ENCODE results near the gene BAK1.

Gene BAK1

DNA sequence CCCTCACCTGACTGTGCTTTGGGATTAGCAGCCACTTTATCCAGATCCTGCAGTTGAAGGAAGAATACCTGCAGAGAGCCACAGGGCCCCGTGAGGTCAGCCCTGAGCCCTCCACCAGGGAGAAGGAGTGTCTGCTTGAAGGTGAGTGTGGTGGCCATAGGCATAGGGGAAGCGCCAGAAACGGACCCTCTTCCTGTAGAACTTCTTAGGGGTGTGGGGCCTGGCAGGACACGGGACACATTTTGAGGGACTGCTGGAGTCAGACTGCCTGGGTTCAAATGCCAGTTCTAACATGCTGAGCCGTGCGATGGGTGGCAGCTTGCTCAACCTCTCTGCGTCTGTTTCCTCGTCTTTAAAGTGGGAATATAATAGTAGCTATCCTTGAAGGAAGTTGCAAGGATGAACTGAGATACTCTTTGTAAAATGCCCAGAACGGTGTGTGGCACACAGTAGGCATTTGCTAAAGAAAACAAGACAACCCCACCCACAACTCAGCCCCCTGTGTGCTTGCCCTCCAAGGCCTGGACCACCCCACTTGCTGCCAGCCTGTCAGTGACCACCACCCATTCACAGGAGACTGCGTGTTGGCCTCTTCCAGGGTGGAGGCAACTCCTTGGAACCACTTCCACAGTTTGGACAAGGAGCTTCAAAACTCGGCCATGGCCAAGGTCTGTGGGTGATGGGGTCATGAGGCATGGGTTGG, 4.8 kb upstream of the BAK1 start:
- no peaks in the 10 kb centered on the region for H3K27me3 ChIP-seq (ENCODE audit: insufficient read depth, low read length, poor library complexity)
- H3K79me2 ChIP-seq (ENCODE audit: control insufficient read depth, insufficient read depth, low read length) = no peaks in the 10 kb centered on the region
- no peak overlapping the region for H3K27ac ChIP-seq (ENCODE audit: low read depth, low read length)
- peak overlapping the region; percentile 43 for H2AK5ac ChIP-seq (ENCODE audit: low read length)
- H3K4me1 ChIP-seq (ENCODE audit: control insufficient read depth, low read depth, low read length) = peaks cover 1% of the 10 kb centered on the region
- no peak overlapping the region for H3K4ac ChIP-seq (ENCODE audit: low read depth, low read length)
- H4K8ac ChIP-seq (ENCODE audit: low read depth, low read length) = no peak overlapping the region
- H2BK5ac ChIP-seq (ENCODE audit: low read length) = no peak overlapping the region
- no peak overlapping the region for H3K9ac ChIP-seq (ENCODE audit: low read length)
- no CpG with 5 or more reads among the region's 11 CpGs for WGBS (ENCODE audit: extremely low coverage, insufficient coverage, low lambda C conversion rate)
- no peak overlapping the region for H4K5ac ChIP-seq (ENCODE audit: low read length)
- H3K23ac ChIP-seq (ENCODE audit: low read length) = no peak overlapping the region
- H3K56ac ChIP-seq (ENCODE audit: low read length) = no peak overlapping the region
- H3K18ac ChIP-seq (ENCODE audit: low read length) = no peak overlapping the region
- H3K36me3 ChIP-seq (ENCODE audit: control insufficient read depth, insufficient read depth, low read length) = no peaks in the 10 kb centered on the region
- H3K4me3 ChIP-seq (ENCODE audit: low read length) = no peak overlapping the region
- no peak for DNase-seq
- no peak overlapping the region for H3K4me2 ChIP-seq (ENCODE audit: low read length)
- no peak overlapping the region for H2BK120ac ChIP-seq (ENCODE audit: low read depth, low read length)
- no peaks in the 10 kb centered on the region for H3K79me1 ChIP-seq (ENCODE audit: low read length)
- H2BK15ac ChIP-seq (replicated peaks; ENCODE audit: low read depth) = no peak overlapping the region

GRCh38 chr6:33583591-33584155, 3.6 kb upstream of the BAK1 start:
- WGBS (ENCODE audit: extremely low coverage, insufficient coverage, low lambda C conversion rate) = no CpG with 5 or more reads among the region's 8 CpGs
- H3K4ac ChIP-seq (ENCODE audit: low read depth, low read length) = no peak overlapping the region
- H3K27ac ChIP-seq (ENCODE audit: low read depth, low read length) = no peak overlapping the region
- H3K27me3 ChIP-seq (ENCODE audit: insufficient read depth, low read length, poor library complexity) = no peaks in the 10 kb centered on the region
- no peak overlapping the region for H2BK5ac ChIP-seq (ENCODE audit: low read length)
- no peaks in the 10 kb centered on the region for H3K36me3 ChIP-seq (ENCODE audit: control insufficient read depth, insufficient read depth, low read length)
- H3K9ac ChIP-seq (ENCODE audit: low read length) = no peak overlapping the region
- no peak overlapping the region for H3K56ac ChIP-seq (ENCODE audit: low read length)
- H2BK15ac ChIP-seq (replicated peaks; ENCODE audit: low read depth) = no peak overlapping the region
- H2BK120ac ChIP-seq (ENCODE audit: low read depth, low read length) = no peak overlapping the region
- no peak overlapping the region for H4K8ac ChIP-seq (ENCODE audit: low read depth, low read length)
- H3K23ac ChIP-seq (ENCODE audit: low read length) = no peak overlapping the region
- H3K79me1 ChIP-seq (ENCODE audit: low read length) = peaks cover 5% of the 10 kb centered on the region
- H3K4me2 ChIP-seq (ENCODE audit: low read length) = no peak overlapping the region
- no peak overlapping the region for H3K18ac ChIP-seq (ENCODE audit: low read length)
- H3K79me2 ChIP-seq (ENCODE audit: control insufficient read depth, insufficient read depth, low read length) = peaks cover 9% of the 10 kb centered on the region
- DNase-seq = peak; percentile 72
- H4K5ac ChIP-seq (ENCODE audit: low read length) = no peak overlapping the region
- H2AK5ac ChIP-seq (ENCODE audit: low read length) = no peak overlapping the region
- H3K4me3 ChIP-seq (ENCODE audit: low read length) = no peak overlapping the region
- H3K4me1 ChIP-seq (ENCODE audit: control insufficient read depth, low read depth, low read length) = peaks cover 1% of the 10 kb centered on the region

DNA sequence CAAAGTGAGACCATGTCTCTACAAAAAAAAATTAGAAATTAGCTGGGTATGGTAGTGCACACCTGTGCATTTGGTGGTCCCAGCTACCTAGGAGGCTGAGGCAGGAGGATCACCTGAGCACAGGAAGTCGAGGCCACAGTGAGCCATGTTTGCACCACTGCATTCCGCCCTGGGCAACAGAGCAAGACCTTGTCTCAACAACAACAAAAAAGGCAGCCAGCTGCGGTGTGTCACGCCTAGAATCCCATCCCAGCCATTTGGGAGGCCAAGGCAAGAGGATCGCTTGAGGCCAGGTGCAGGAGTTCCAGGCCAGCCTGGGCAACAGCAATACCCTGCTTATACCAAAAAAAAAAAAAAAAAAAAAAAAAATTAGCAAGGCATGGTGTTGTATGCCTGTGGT, 1.1 kb upstream of the BAK1 start:
- no peak overlapping the region for H3K27ac ChIP-seq (ENCODE audit: low read depth, low read length)
- no peaks in the 10 kb centered on the region for H3K27me3 ChIP-seq (ENCODE audit: insufficient read depth, low read length, poor library complexity)
- H3K56ac ChIP-seq (ENCODE audit: low read length) = no peak overlapping the region
- no peak overlapping the region for H3K4me3 ChIP-seq (ENCODE audit: low read length)
- no peak overlapping the region for H2BK5ac ChIP-seq (ENCODE audit: low read length)
- no peak overlapping the region for H3K4ac ChIP-seq (ENCODE audit: low read depth, low read length)
- no peak for DNase-seq
- peaks cover 16% of the 10 kb centered on the region for H3K79me2 ChIP-seq (ENCODE audit: control insufficient read depth, insufficient read depth, low read length)
- peaks cover 1% of the 10 kb centered on the region for H3K4me1 ChIP-seq (ENCODE audit: control insufficient read depth, low read depth, low read length)
- no peak overlapping the region for H3K18ac ChIP-seq (ENCODE audit: low read length)
- no peak overlapping the region for H4K5ac ChIP-seq (ENCODE audit: low read length)
- no peak overlapping the region for H3K9ac ChIP-seq (ENCODE audit: low read length)
- H2AK5ac ChIP-seq (ENCODE audit: low read length) = no peak overlapping the region
- H2BK15ac ChIP-seq (replicated peaks; ENCODE audit: low read depth) = no peak overlapping the region
- no CpG with 5 or more reads among the region's 5 CpGs for WGBS (ENCODE audit: extremely low coverage, insufficient coverage, low lambda C conversion rate)
- no peak overlapping the region for H3K4me2 ChIP-seq (ENCODE audit: low read length)
- no peak overlapping the region for H2BK120ac ChIP-seq (ENCODE audit: low read depth, low read length)
- H3K23ac ChIP-seq (ENCODE audit: low read length) = no peak overlapping the region
- H3K79me1 ChIP-seq (ENCODE audit: low read length) = peaks cover 12% of the 10 kb centered on the region
- no peak overlapping the region for H4K8ac ChIP-seq (ENCODE audit: low read depth, low read length)
- peaks cover 2% of the 10 kb centered on the region for H3K36me3 ChIP-seq (ENCODE audit: control insufficient read depth, insufficient read depth, low read length)

- H2BK15ac ChIP-seq (replicated peaks; ENCODE audit: low read depth) = no peak overlapping the region
- no peak overlapping the region for H3K4me2 ChIP-seq (ENCODE audit: low read length)
- peaks cover 5% of the 10 kb centered on the region for H3K36me3 ChIP-seq (ENCODE audit: control insufficient read depth, insufficient read depth, low read length)
- H3K56ac ChIP-seq (ENCODE audit: low read length) = peak overlapping the region; percentile 79
- no peaks in the 10 kb centered on the region for H3K4me1 ChIP-seq (ENCODE audit: control insufficient read depth, low read depth, low read length)
- H2AK5ac ChIP-seq (ENCODE audit: low read length) = no peak overlapping the region
- H3K27ac ChIP-seq (ENCODE audit: low read depth, low read length) = no peak overlapping the region
- peaks cover 16% of the 10 kb centered on the region for H3K79me2 ChIP-seq (ENCODE audit: control insufficient read depth, insufficient read depth, low read length)
- H3K9ac ChIP-seq (ENCODE audit: low read length) = peak overlapping the region; percentile 51
- H3K23ac ChIP-seq (ENCODE audit: low read length) = no peak overlapping the region
- no peak overlapping the region for H4K5ac ChIP-seq (ENCODE audit: low read length)
- peaks cover 12% of the 10 kb centered on the region for H3K79me1 ChIP-seq (ENCODE audit: low read length)
- H2BK5ac ChIP-seq (ENCODE audit: low read length) = no peak overlapping the region
- no peak overlapping the region for H3K18ac ChIP-seq (ENCODE audit: low read length)
- no CpG with 5 or more reads among the region's 9 CpGs for WGBS (ENCODE audit: extremely low coverage, insufficient coverage, low lambda C conversion rate)
- no peak for DNase-seq
- H3K4me3 ChIP-seq (ENCODE audit: low read length) = no peak overlapping the region
- no peaks in the 10 kb centered on the region for H3K27me3 ChIP-seq (ENCODE audit: insufficient read depth, low read length, poor library complexity)
- H4K8ac ChIP-seq (ENCODE audit: low read depth, low read length) = no peak overlapping the region
- H2BK120ac ChIP-seq (ENCODE audit: low read depth, low read length) = no peak overlapping the region
- no peak overlapping the region for H3K4ac ChIP-seq (ENCODE audit: low read depth, low read length)
Observed at GRCh38 chr6:33578588-33579011, 1.5 kb downstream of the BAK1 start.

DNA sequence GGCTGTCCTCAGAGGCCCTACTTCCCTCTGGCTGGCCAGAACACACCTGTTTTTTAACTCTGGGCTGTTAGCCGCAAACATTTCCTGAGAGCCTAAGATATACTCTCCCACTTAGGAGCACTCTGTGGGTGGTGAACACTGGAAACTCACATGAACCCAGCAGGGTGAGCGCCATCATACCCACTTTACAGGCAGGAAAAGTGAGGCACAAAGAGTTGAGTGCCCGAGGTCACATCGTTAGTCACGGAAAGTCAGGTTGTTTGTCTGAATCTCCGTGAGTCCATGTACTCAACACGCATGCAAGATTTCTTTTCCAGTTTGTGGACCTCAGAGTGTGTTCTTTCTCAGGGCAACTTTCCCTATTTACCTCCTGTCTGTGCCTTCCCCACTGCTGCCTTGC, 1.9 kb downstream of the BAK1 start:
- DNase-seq = no peak
- Histone ChIP-seq H2AK5ac (ENCODE audit: low read length) (no peak overlapping the region), H3K27me3 (ENCODE audit: insufficient read depth, low read length, poor library complexity) (no peaks in the 10 kb centered on the region), H3K9ac (ENCODE audit: low read length) (no peak overlapping the region), H3K79me2 (ENCODE audit: control insufficient read depth, insufficient read depth, low read length) (peaks cover 16% of the 10 kb centered on the region), H3K36me3 (ENCODE audit: control insufficient read depth, insufficient read depth, low read length) (peaks cover 5% of the 10 kb centered on the region), H2BK15ac (replicated peaks; ENCODE audit: low read depth) (no peak overlapping the region), H3K56ac (ENCODE audit: low read length) (no peak overlapping the region), H3K4ac (ENCODE audit: low read depth, low read length) (no peak overlapping the region), H4K5ac (ENCODE audit: low read length) (no peak overlapping the region), H4K8ac (ENCODE audit: low read depth, low read length) (no peak overlapping the region), H3K4me2 (ENCODE audit: low read length) (no peak overlapping the region), H3K23ac (ENCODE audit: low read length) (no peak overlapping the region), H2BK5ac (ENCODE audit: low read length) (no peak overlapping the region), H3K27ac (ENCODE audit: low read depth, low read length) (no peak overlapping the region), H3K79me1 (ENCODE audit: low read length) (peaks cover 12% of the 10 kb centered on the region), H3K4me1 (ENCODE audit: control insufficient read depth, low read depth, low read length) (no peaks in the 10 kb centered on the region), H3K18ac (ENCODE audit: low read length) (no peak overlapping the region), H2BK120ac (ENCODE audit: low read depth, low read length) (no peak overlapping the region), H3K4me3 (ENCODE audit: low read length) (no peak overlapping the region)
- WGBS (ENCODE audit: extremely low coverage, insufficient coverage, low lambda C conversion rate) = no CpG with 5 or more reads among the region's 7 CpGs

- WGBS (ENCODE audit: extremely low coverage, insufficient coverage, low lambda C conversion rate) = no CpG with 5 or more reads among the region's 6 CpGs
- no peak overlapping the region for H4K8ac ChIP-seq (ENCODE audit: low read depth, low read length)
- no peak overlapping the region for H2BK15ac ChIP-seq (replicated peaks; ENCODE audit: low read depth)
- no peak overlapping the region for H3K18ac ChIP-seq (ENCODE audit: low read length)
- no peak overlapping the region for H2AK5ac ChIP-seq (ENCODE audit: low read length)
- no peak overlapping the region for H3K23ac ChIP-seq (ENCODE audit: low read length)
- no peak overlapping the region for H2BK120ac ChIP-seq (ENCODE audit: low read depth, low read length)
- H4K5ac ChIP-seq (ENCODE audit: low read length) = no peak overlapping the region
- H3K4me3 ChIP-seq (ENCODE audit: low read length) = no peak overlapping the region
- H2BK5ac ChIP-seq (ENCODE audit: low read length) = no peak overlapping the region
- H3K79me1 ChIP-seq (ENCODE audit: low read length) = peaks cover 12% of the 10 kb centered on the region
- H3K56ac ChIP-seq (ENCODE audit: low read length) = no peak overlapping the region
- peaks cover 16% of the 10 kb centered on the region for H3K79me2 ChIP-seq (ENCODE audit: control insufficient read depth, insufficient read depth, low read length)
- no peak overlapping the region for H3K9ac ChIP-seq (ENCODE audit: low read length)
- peaks cover 5% of the 10 kb centered on the region for H3K36me3 ChIP-seq (ENCODE audit: control insufficient read depth, insufficient read depth, low read length)
- H3K4me1 ChIP-seq (ENCODE audit: control insufficient read depth, low read depth, low read length) = no peaks in the 10 kb centered on the region
- H3K4ac ChIP-seq (ENCODE audit: low read depth, low read length) = no peak overlapping the region
- H3K27ac ChIP-seq (ENCODE audit: low read depth, low read length) = no peak overlapping the region
- H3K27me3 ChIP-seq (ENCODE audit: insufficient read depth, low read length, poor library complexity) = no peaks in the 10 kb centered on the region
- no peak for DNase-seq
- H3K4me2 ChIP-seq (ENCODE audit: low read length) = no peak overlapping the region
Observed at GRCh38 chr6:33577718-33578117, 2.4 kb downstream of the BAK1 start.
